Transverse colon (tissue), 4 donors: Measurements from ENCODE around the gene ZBED1.

Experiments used
- CTCF ChIP-seq, 5 experiments: fragments of 200-600 bp in 3 of 5; fragments of 450-650 bp in 2 of 5; sonication (generic) in 3 of 5; IDR thresholded peaks; 1 replicate in 2 of 5; 2 replicates in 3 of 5; pipeline ENCODE4 v1.5.1; 2016 to 2017; ENCODE audit warnings: antibody characterized with exemption in 5 of 5, inconsistent platforms in 3 of 5, mild to moderate bottlenecking in 2 of 5, moderate library complexity in 1 of 5
- POLR2A ChIP-seq: fragments of 450-650 bp; IDR thresholded peaks from one replicate; pipeline ENCODE4 v1.6.1; 2016; ENCODE audit warnings: antibody characterized with exemption, mild to moderate bottlenecking, moderate library complexity
- POLR2AphosphoS5 ChIP-seq, 3 donors: sonication (generic); formaldehyde crosslinking; IDR thresholded peaks; one replicate each; pipeline ENCODE4 v1.6.1; 2016; ENCODE audit warnings: antibody characterized with exemption in 3 of 3

GRCh38 chrX:2542826-2543521 lies 42.2 kb upstream of the ZBED1 start:
- TF ChIP-seq CTCF (IDR thresholded peaks at IDR 0.05) (no peak), POLR2A (no peak), POLR2AphosphoS5 (IDR thresholded peaks at IDR 0.05) (no peak)
